Activated CD4-positive, alpha-beta T cell treated with anti-CD3 and anti-CD28 coated beads for 1 hour (primary cell): Measurements from ENCODE around the gene NRCAM.

Experiments
- DNase-seq: peaks from one replicate; pipeline ENCODE4 v3.0.0-alpha.2; 2020

The NRCAM gene

DNA sequence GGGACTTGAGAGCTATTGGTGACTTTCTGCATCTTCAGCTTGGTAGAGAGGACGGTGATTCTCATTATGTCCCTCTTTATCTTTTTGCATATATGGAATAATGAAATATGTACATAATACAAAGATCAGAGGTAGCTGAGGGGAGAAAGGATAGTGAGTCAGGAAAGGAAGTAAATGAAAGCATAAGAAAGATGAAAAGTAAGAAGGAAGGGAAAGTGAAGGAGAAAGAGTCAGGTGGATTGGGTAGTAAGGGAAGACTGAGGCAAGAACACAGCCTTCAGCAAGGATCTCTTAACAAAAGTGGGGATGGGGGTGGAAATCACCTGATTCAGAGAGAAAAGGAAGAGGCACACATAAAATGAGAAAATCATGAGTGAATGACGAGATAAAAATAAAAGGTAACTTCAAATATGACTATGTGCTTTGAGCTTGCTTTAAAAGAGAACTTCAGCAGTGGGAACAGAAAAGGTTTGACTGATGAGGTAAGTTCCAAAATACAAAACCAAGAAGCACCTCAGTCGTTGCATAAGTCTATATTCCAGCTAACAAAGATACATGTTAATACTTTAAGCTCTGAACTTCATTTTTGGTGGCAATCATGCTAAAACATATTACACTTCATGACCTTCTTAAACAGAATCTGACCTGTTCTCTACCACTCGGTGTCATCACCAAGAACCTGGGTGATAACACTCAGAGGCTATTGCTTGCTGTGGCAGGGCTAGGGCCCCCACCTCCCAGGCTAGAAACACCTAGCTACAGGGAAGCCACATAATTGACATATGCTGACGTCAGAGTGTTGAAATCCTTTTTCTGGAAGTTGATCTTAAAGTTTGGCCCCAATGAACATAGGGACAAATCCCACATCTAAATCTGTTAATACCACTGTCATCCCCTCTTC, 32.9 kb downstream of the NRCAM start:
- no peak for DNase-seq

- DNase-seq = no peak
Measured at GRCh38 chr7:108421720-108422331, 34.4 kb downstream of the NRCAM start.

- no peak for DNase-seq
Measured at GRCh38 chr7:108419961-108420908, 36.0 kb downstream of the NRCAM start.

GRCh38 chr7:108418946-108419345, 37.3 kb downstream of the NRCAM start:
- no peak for DNase-seq

GRCh38 chr7:108417926-108418325, 38.3 kb downstream of the NRCAM start:
- DNase-seq = no peak

DNA sequence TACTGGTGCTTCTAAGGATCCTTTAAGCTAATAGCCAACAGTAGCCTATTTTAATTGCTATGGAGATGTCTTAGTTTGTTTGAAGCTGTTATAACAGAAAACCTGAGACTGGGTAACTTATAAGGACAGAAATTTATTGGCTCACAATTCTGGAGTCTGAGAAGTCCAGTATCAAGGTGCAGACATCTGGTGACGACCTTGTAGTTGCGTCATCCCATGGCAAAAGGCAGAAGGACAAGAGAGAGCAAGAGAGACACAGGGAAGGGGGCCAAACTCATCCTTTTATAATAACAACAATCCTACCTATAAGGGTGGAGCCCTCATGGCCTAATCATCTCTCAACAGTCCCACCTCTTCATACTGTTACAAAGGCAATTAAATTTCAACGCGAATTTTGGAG, 39.1 kb downstream of the NRCAM start:
- DNase-seq = no peak

DNA sequence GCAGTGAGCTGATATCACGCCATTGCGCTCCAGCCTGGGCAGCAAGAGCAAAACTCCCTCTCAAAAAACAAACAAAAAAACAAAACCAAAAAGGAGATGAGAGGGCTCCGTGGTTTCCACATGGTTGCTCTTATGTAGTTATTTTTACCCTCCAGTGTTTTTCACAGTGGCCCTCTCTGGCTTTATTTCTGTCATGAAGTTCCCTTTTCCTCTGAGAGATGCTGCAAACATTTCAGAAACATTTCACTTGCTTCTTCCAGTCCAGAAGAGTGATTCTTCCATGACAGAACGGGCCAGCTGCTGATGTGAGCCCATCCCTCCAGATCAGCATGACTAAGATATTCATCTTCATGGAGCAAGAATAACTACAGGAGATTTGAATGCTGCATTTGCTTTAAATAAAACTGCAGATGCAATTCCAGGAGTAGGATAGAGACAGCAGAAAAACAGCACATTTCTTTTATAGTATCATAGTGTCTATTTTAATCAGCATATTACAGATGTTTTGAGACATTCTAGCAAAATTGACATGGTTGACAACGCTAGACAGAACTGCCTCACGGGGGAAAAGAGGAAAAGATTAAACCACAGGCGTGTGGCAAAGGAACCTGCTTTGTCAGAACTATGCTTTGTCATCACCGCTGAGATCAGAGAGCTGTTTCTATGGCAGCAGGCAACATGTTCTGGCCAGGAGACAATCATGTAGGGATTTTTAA, 40.3 kb downstream of the NRCAM start:
- DNase-seq = no peak

DNA sequence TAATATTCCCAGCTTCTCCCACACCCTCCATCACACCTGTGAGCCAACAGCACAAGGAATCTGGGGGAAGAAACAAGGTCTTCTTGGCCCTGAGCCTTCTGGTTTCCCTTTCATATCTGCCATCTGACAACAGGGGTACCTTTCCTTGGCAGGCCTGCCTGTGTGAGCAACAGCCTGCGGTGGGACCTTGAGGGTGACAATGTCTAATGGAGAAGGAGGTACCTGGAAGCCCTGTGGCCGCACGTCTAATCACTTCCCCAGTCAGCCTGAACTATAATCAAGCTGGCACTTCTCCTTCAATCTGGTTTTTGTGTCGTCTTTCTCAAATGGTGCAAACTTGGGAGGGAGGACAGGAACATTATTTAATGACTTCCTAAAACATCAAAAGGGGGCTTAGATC, 41.2 kb downstream of the NRCAM start:
- DNase-seq = no peak

DNA sequence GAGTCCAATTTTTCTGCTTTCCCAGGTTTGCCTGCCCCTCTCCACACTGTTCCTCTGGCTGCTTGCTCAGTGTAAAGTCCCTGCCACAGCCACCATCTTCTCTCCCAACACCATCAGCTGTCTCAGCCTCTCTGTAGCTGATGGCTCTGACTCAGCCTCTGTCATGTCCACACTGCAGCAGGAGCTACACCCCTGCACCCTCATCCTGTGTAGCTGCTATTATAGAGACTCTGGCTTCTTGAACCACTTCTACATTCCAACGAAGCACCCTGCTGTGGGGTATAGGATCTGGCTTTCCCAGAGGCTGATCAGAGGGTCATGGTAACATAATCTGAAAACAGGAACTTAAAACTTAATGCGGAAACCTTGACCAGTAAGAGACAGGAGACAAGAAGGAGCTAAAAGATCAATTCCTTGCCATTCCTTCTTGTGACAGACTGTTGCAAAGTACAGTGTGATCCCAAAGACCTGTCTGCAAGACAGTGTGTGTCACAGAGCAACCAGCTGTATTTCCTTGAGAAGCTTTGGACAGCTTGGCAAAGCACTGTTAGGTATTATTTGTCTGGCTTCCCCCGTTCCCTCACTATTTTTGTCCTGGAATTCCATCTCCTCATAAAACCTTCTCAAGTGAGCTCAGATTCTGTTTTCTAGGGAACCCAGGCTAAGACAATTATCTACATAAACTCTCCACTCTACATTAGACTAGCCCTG, 42.3 kb downstream of the NRCAM start:
- no peak for DNase-seq

GRCh38 chr7:108413337-108413736, 42.9 kb downstream of the NRCAM start:
- no peak for DNase-seq

GRCh38 chr7:108409146-108409545, 47.1 kb downstream of the NRCAM start:
- no peak for DNase-seq

- DNase-seq = no peak
Measured at GRCh38 chr7:108408296-108408991, 47.8 kb downstream of the NRCAM start.

GRCh38 chr7:108407676-108408075, 48.6 kb downstream of the NRCAM start:
- DNase-seq = no peak

DNA sequence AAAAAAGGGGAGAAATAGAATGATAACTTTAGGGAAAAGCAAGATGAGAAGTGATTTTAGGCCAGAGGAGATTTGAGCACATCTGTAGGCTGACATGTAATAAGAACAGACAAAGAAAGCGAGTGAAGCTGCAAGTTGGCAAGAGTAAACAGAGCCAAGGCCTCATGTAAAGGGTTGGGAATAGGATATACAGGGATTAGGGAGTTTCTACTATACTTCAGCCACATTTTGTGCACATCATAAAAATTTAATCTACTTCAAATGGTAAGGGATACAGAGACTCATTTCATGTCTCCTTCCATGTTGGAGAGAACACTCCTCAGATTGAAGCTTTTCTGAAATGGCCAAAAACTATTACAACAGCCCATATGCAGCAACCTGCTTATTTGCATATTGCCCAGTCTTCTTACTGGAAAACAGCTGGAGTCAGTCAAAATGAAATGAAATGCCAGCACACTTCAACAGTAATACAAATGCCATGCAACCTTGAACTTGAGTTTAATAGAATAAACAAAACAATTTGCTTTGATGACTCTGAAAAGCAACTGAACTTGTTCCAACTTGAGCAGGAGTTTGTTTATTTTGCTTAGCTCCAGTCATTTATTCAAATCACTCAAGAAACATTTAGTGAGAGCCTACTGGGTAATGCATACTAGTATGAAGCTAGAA, 49.9 kb downstream of the NRCAM start:
- DNase-seq = no peak

DNA sequence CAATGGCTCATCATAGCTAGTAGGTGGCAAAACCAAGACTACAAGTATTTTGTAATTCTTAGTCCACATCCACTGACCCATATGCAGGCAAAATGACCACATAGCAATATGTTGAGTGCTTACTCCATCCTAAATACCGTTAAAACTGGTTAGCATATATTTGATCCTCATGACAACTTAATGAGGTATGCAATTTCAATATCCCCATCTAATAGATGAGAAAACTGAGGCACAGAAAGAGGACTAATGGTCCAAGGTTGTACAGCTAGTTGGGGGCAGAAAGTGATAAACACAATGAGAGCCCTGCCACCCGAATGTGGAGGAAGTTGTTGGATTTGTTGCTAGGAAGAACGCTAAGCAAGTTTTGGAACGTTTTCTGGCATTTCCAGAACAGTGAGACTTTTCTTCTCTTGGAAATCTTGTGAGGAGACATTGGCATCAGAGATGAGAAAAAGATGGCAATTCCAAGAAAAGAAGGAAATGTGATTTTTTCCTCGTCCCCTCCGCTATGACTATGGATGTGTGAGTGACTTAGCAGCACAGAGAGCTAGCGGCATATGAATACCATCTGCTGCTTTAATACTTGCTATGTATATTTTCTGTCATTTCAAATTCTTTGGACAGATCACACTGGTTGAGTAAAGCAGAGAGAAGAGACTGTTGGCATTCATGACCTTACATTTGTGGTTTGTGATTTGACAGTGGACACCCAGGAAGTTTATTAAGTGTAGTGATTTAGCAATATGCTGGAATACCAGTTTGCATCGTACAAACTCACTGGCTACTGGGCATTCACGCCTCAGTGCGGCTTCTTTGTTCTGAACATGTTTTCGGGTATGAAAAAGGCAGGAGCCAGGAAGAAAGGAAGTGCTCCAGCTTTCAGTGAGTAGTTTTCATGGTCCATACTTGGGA, 51.5 kb downstream of the NRCAM start:
- no peak for DNase-seq

- no peak for DNase-seq
Measured at GRCh38 chr7:108403597-108404217, 52.5 kb downstream of the NRCAM start.

DNA sequence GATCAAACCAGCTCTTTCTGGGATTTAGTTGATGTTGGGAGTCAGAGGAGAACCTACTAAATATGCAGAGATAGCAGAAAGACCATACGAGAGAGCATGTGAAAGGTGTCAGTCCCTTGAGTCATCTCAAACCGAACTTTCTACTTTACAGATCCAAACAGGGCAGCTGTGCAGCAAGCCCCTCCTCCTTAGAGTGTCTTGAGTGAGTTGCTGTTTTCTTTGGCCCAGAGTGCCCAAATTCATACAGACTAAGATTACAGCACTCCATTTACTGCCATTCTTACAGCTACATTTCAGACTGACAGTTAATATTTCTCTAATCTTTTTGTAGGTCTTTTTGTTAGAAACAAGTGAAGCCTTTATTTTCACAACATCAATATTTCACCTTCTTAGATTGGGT, 53.4 kb downstream of the NRCAM start:
- DNase-seq = no peak

DNA sequence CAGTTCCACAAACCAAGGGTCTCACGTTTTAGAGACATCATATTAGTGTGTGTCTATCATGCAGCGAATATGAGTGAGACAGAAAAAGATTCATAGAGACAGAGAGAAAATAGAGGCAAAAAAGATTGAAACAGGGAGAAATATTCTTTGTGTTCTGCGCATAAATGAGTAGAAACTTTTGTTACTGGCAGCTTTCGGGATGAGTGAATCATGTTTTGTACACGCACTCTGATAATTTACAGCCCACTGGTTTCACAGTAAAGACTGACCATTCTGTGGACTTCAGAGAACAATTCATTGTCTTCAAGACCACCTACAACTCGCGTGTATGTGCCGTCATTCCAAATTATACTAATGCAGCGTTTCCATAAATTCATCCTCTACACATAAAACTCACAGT, 60.2 kb downstream of the NRCAM start:
- DNase-seq = no peak

DNA sequence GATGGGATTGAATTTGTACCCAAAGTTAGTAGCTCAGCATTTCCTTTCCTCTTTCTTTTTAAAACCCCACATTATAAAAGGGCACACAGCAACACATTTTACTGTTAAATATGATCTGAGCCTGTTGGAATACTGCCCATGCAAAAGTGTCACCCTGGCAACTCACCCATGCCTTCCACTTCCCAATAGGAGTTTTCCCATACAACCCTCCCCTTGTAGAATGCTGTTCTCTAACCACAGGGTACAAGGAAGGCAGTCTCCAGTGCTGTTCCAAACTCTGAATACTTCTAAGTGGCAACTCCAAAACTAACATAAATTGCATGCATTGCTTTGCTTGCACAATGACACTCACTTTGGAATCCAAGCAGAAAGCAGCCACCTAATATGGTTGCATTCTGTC, 60.8 kb downstream of the NRCAM start:
- no peak for DNase-seq
